Transverse colon (tissue), 4 donors: ENCODE data around the gene EXOC6. TPM values are rescaled to one million over a fixed set of nuclear protein-coding genes. Genes with fewer than 3 reads are reported as not detected.
"Not testable (repeated sequence)": the region's sequence is repeated elsewhere in the genome, so short reads cannot be mapped to it uniquely, and the experiment has no call there.

Experiments
- DNase-seq: peaks from one replicate; pipeline ENCODE4 v3.0.0-alpha.2; 2019
- H3K27ac ChIP-seq, 4 donors: fragments of 200-600 bp; sonication (generic); 2 replicates each; pipeline ENCODE4 v1.5.1; 2016 to 2018; ENCODE audit warnings: inconsistent platforms in 4 of 4
- H3K27me3 ChIP-seq: fragments of 200-600 bp; sonication (generic); 2 replicates; pipeline ENCODE4 v1.5.1; 2017; ENCODE audit warnings: inconsistent platforms
- H3K36me3 ChIP-seq, 4 donors: fragments of 200-600 bp; sonication (generic); 2 replicates each; pipeline ENCODE4 v1.5.1; 2017 to 2019; ENCODE audit warnings: inconsistent platforms in 4 of 4
- H3K4me1 ChIP-seq, 4 donors: fragments of 200-600 bp; sonication (generic); 2 replicates each; pipeline ENCODE4 v1.5.1; 2017 to 2020; ENCODE audit warnings: inconsistent platforms in 4 of 4
- H3K4me3 ChIP-seq, 4 donors: fragments of 200-600 bp; sonication (generic); 1 replicate in 1 of 4; 2 replicates in 3 of 4; pipeline versions ENCODE4 v1.5.1 to v1.6.1; 2017 to 2019; ENCODE audit warnings: inconsistent platforms in 4 of 4
- H3K9me3 ChIP-seq, 2 donors: fragments of 200-600 bp; sonication (generic); 2 replicates each; pipeline ENCODE4 v1.5.1; 2017 to 2019; ENCODE audit warnings: inconsistent platforms in 2 of 2
- CTCF ChIP-seq, 5 experiments: fragments of 200-600 bp in 3 of 5; fragments of 450-650 bp in 2 of 5; sonication (generic) in 3 of 5; IDR thresholded peaks; 1 replicate in 2 of 5; 2 replicates in 3 of 5; pipeline ENCODE4 v1.5.1; 2016 to 2017; ENCODE audit warnings: antibody characterized with exemption in 5 of 5, inconsistent platforms in 3 of 5, mild to moderate bottlenecking in 2 of 5, moderate library complexity in 1 of 5
- EP300 ChIP-seq: sonication (generic); formaldehyde crosslinking; IDR thresholded peaks from one replicate; pipeline ENCODE4 v1.6.1; 2017; ENCODE audit warnings: antibody characterized with exemption, low read depth
- POLR2A ChIP-seq: fragments of 450-650 bp; IDR thresholded peaks from one replicate; pipeline ENCODE4 v1.6.1; 2016; ENCODE audit warnings: antibody characterized with exemption, mild to moderate bottlenecking, moderate library complexity
- POLR2AphosphoS5 ChIP-seq, 3 donors: sonication (generic); formaldehyde crosslinking; IDR thresholded peaks; one replicate each; pipeline ENCODE4 v1.6.1; 2016; ENCODE audit warnings: antibody characterized with exemption in 3 of 3
- WGBS, 2 donors: methylation state at CpG; one replicate each; pipeline ENCODE4 v1.1.5; 2018; ENCODE audit warnings: low coverage in 1 of 2; 5-methylcytosine and 5-hydroxymethylcytosine counted together
- in situ Hi-C, 4 donors: fragments of 200-750 bp; cut with MboI; loops; one replicate each; pipeline versions ENCODE4 v1.15.0 to v1.15.1; 2017; ENCODE audit warnings: low sequenced_read_pairs in 3 of 4, low pct_ligation_motif_present in 1 of 4, low pct_unique_long_range_greater_than_20kb in 1 of 4
- intact Hi-C: fragments of 100-400 bp; cut with DNase I; formaldehyde crosslinking; loops from one replicate; pipeline ENCODE4 v1.15.1; 2023; ENCODE audit warnings: low total_unique reads
- total RNA-seq, 4 donors: library from RNA; depleted of rRNA; stranded (reverse); fragments of >200 nt; gene quantifications; one replicate each; pipeline ENCODE4 v1.1.0, GENCODE V29; 2016

Gene EXOC6
- total RNA-seq, 4 donors from 2014 or later = 1.9 to 13.1 (median 11.6) TPM

GRCh38 chr10:93096901-93097300, 248.6 kb downstream of the EXOC6 start:
- DNase-seq = no peak
- in situ Hi-C loops (loop anchor here in 1 of 4 donors (25.0 kb wide), 1 partner anchor 415 kb away; no protein-coding TSS in a partner anchor), intact Hi-C loops (no loop called here)
- no peaks in the 10 kb centered on the region for H3K36me3 ChIP-seq
- no peaks in the 10 kb centered on the region for H3K27me3 ChIP-seq
- no peaks in the 10 kb centered on the region for H3K4me1 ChIP-seq
- no peaks in the 10 kb centered on the region for H3K9me3 ChIP-seq
- TF ChIP-seq POLR2AphosphoS5 (IDR thresholded peaks at IDR 0.05) = no peak
- TF ChIP-seq POLR2A = no peak
- no peak for TF ChIP-seq EP300
- TF ChIP-seq CTCF (IDR thresholded peaks at IDR 0.05) = no peak
- 75% methylated on average over 5 of the region's 5 CpGs; no CpG with 5 or more reads in 1 of the 2 donors for WGBS, 2 donors
- no peak overlapping the region for H3K27ac ChIP-seq
- H3K4me3 ChIP-seq = no peak overlapping the region

- H3K36me3 ChIP-seq = no peaks in the 10 kb centered on the region
These were observed 249.1 kb downstream of the EXOC6 start for GRCh38 chr10:93097386-93097785.

GRCh38 chr10:93098816-93099215, 250.5 kb downstream of the EXOC6 start:
- Histone ChIP-seq H3K9me3 (no peaks in the 10 kb centered on the region), H3K4me1 (no peaks in the 10 kb centered on the region), H3K27ac (no peak overlapping the region), H3K4me3 (no peak overlapping the region), H3K36me3 (no peaks in the 10 kb centered on the region), H3K27me3 (no peaks in the 10 kb centered on the region)
- TF ChIP-seq POLR2A (no peak), CTCF (IDR thresholded peaks at IDR 0.05) (no peak), POLR2AphosphoS5 (IDR thresholded peaks at IDR 0.05) (no peak), EP300 (no peak)
- in situ Hi-C loops = loop anchor here in 1 of 4 donors (25.0 kb wide), 1 partner anchor 413 kb away; no protein-coding TSS in a partner anchor
- 75 to 79% methylated on average over 1 to 3 of the region's 3 CpGs for WGBS, 2 donors
- no peak for DNase-seq
- intact Hi-C loops = no loop called here

More at GRCh38 chr10:93097386-93097785, 249.1 kb downstream of the EXOC6 start:
- no peak overlapping the region for H3K4me3 ChIP-seq
- 88 to 93% methylated on average over 3 to 9 of the region's 9 CpGs for WGBS, 2 donors
- DNase-seq = no peak
- no peaks in the 10 kb centered on the region for H3K27me3 ChIP-seq
- H3K27ac ChIP-seq = no peak overlapping the region
- H3K4me1 ChIP-seq = no peaks in the 10 kb centered on the region
- in situ Hi-C loops (loop anchor here in 1 of 4 donors (25.0 kb wide), 1 partner anchor 415 kb away; no protein-coding TSS in a partner anchor), intact Hi-C loops (no loop called here)
- H3K9me3 ChIP-seq = no peaks in the 10 kb centered on the region
- TF ChIP-seq CTCF (IDR thresholded peaks at IDR 0.05) (no peak), EP300 (no peak), POLR2A (no peak), POLR2AphosphoS5 (IDR thresholded peaks at IDR 0.05) (no peak)

- Histone ChIP-seq H3K4me1 (no peaks in the 10 kb centered on the region), H3K27ac (no peak overlapping the region), H3K36me3 (no peaks in the 10 kb centered on the region), H3K27me3 (no peaks in the 10 kb centered on the region), H3K4me3 (no peak overlapping the region), H3K9me3 (no peaks in the 10 kb centered on the region)
- intact Hi-C loops (no loop called here), in situ Hi-C loops (loop anchor here in 3 of 4 donors (25.0 kb wide), 2 partner anchors 188 to 413 kb away; no protein-coding TSS in a partner anchor)
- no peak for DNase-seq
- WGBS, 2 donors = 82 to 93% methylated on average over 6 to 7 of the region's 7 CpGs
- TF ChIP-seq EP300 = no peak
- TF ChIP-seq CTCF (IDR thresholded peaks at IDR 0.05) = no peak
- no peak for TF ChIP-seq POLR2A
These were observed 251.3 kb downstream of the EXOC6 start for GRCh38 chr10:93099670-93100069.

- H3K4me1 ChIP-seq, H3K27me3 ChIP-seq, H3K9me3 ChIP-seq, DNase-seq, H3K36me3 ChIP-seq, intact Hi-C loops, H3K27ac ChIP-seq, H3K4me3 ChIP-seq: not testable (repeated sequence)
- in situ Hi-C loops = loop anchor here in 2 of 4 donors (25.0 kb wide), 1 partner anchor 186 kb away; no protein-coding TSS in a partner anchor
- WGBS, 2 donors = 89 to 90% methylated on average over 1 to 3 of the region's 3 CpGs
These were observed 252.8 kb downstream of the EXOC6 start for GRCh38 chr10:93101148-93101547.
